GM03348 (cell line): ENCODE results near the gene PARD3B.

Experiments
- DNase-seq: peaks from one replicate; pipeline ENCODE4 v3.0.0; 2012; ENCODE audit warnings: low spot score

PARD3B gene

DNA sequence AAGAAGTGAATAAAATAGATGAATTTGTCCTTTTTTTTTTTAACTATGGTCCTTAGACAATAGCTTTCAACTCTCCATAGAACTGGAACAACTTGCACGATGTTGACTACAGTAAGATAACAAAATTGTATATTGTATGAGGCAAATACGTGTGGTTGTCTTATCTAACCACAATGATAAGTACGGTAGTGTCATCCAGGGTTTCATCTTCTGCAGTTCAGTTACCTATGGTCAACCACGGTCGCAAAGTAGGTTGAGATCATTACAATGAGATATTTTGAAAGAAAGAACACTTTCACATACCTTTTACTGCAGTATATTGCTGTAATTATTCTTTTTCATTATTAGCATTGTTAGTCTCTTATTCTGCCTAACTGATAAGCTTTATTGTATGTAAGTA is 295.2 kb downstream of the PARD3B start:
- DNase-seq = no peak

DNA sequence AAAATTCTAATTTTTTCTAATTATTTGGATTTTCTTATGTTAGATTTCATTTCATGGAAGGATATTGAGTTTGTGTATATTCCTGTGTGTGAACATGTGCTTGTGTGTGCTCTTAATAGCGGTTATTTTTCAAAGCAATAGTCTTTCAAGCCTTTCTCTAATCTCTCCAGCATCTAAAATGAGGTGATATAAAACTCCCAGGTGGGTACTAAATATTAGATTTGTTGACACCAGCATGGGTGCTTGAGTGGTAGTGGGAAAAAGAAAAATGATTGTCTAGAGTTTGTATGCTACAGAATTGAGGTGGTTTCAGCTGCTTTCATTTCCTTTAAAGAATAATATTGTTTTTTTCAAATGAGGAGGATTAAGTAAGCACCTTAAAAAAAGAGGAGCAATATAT is 296.8 kb downstream of the PARD3B start:
- no peak for DNase-seq

DNA sequence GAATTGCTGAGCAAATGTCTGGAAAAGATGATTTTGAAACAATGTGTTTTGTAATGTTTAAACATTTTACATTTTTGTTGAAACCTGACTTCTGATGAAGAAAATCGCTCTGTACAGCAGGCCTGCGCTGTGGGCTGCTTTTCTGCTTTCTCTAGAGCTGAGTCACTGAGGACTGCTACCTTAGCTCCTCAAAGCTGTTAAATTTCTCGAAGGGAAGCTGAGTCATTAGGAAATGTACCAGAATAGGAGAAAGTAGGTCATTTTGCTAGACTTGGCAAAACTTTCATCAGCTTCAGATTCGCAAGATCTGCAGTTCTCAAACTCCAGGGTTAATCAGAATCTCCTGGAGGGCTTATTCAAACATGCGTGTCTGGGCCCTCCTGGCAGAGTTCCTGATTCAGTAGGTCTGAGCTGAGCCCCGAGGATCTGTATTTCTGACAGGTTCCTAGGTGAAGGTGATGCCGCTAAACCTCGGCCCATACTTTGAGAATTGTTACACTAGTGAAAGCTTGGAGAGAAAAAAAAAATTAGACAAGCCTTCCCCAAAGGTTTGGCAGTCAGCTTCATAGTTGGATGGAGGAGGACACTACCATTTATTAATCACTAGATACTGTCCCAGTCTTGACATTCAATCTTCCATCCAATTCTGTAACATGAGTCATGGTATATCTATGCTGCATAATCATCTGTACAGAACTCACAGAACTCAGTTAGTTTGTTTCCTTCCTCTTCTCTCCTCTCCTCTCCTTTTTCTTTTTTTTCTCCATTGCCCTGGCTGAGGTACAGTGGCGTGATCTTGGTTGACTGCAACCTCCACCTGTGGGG is 297.6 kb downstream of the PARD3B start:
- DNase-seq = peak; percentile 85

DNA sequence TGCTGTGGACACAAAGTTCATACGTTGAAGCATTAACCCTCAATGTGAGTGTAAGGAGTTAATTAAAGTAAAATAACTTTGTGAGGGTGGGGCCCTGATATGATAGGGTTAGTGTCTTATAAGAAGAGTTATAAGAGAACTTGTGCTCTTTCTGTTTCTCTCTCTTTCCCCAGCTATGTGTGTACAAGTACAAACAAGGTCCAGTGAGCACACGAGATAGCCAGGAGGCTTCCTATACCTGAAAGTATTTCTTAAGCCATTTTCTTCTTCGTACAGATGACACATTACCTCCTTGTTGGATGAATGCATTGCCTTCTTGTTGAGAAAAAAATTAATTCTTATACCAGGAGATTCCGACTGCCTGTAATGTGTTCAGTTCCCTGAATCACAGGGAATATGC is 301.2 kb downstream of the PARD3B start:
- DNase-seq = no peak

DNA sequence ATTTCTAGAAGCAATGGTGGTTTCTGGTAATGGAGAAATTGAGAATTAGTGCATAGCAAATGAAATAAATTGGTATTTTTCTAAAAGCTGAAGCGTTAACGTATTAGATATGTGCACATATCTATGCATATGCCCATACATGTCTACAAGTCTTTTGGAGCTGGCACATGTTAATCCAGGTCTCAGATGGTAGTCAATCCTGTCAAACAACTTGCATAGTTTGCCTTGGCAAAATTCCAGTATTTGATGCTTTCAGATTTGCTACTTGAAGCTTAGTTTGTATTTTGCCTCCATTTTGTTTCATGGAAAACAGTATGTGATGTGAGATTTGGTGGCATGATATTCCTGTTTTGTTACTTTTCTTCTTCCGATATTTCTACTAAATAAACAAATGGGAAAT is 304.6 kb downstream of the PARD3B start:
- no peak for DNase-seq

DNA sequence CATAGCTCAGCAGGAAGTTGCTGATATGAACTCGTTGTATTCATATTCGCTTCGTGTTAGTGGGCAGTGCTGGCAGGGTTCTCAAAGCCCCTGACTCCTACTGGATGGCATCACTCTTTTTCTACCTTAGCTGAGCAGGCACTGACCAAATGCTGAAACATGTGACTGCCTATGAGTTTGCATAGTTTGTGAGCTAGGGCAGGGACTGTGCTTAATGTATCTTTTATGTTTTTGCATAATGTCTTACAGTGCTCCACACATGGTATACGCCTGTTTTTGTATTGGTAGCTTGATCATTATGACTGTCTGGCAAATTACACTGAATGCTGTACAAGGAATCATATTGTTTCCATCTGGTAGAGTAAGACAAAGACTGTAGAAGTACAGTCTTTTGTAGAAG is 305.3 kb downstream of the PARD3B start:
- DNase-seq = no peak

DNA sequence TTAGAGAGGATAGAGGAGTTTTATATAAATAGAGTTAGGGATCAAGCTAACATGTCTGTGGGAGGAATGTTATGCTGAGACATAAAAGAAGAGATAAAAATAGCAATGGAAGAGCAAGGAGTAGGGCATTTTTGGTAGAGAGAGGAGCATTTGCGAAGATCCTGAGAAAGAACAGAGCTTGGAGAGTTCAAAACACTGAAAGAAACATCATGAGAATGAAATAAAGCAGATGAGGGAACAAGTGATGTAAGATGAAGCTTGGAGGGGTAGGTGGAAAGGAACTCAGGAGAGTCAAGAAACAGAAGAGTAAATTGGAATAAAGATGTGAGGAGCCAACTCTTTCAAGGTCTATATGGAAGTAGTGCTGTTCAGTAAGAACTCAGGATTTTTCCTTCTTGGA is 308.6 kb downstream of the PARD3B start:
- DNase-seq = no peak

DNA sequence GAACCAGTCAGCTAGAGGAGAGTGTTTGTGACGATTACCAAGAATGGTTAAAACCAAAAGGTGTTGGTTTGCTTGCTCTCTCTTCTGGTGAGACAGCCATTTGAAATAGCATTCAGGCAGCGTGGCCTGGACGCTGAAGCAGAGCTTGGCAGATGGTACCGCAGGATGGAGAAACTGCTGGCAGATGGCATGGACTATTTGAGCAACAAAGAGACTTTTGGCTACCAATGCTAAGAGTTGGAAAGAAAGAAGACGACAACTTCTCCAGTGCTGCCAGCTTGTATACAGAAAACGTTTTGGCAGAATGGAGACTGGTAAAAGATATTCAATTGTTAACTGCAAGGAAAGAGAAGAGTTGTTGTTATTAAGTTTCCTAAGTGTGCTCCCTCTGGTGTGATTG is 315.0 kb downstream of the PARD3B start:
- DNase-seq = peak; percentile 16

DNA sequence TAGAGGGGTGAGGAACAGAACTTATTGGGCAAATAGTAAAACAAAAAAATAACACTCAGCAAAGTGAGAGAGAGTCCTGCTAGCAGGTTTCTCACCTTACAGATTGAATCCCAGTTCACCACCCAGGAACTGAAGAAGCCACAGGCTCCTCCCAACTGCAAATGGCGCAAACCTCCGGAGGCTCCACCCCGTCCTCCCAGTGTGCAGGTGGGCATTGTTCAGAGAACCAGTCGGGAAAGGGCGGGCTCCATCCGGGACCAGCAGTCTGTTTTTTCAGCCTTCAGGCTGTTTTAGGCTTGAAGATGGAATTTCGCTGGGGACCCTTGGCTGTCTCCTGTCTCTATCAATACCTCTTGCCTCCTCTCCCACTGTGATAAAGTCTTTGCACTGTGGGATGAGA is 317.5 kb downstream of the PARD3B start:
- no peak for DNase-seq

DNA sequence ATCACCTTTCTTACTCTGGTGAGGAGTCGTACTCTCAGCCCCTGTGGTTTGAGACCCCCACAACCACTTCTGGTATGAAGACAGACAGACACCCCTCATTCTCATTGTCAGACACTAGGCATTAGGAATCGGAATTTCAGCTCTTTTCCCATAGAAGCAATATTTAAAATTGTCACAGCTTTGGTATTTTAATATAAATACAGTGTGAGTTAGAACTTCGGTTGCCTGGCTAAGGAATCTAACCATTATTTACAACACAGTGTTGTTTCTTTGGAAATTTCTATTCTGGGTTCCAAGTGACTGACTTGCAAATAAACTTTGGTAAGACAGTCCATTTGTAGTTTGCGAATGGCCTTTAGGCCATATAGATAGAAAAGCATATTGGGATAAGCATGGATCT is 318.1 kb downstream of the PARD3B start:
- no peak for DNase-seq

DNA sequence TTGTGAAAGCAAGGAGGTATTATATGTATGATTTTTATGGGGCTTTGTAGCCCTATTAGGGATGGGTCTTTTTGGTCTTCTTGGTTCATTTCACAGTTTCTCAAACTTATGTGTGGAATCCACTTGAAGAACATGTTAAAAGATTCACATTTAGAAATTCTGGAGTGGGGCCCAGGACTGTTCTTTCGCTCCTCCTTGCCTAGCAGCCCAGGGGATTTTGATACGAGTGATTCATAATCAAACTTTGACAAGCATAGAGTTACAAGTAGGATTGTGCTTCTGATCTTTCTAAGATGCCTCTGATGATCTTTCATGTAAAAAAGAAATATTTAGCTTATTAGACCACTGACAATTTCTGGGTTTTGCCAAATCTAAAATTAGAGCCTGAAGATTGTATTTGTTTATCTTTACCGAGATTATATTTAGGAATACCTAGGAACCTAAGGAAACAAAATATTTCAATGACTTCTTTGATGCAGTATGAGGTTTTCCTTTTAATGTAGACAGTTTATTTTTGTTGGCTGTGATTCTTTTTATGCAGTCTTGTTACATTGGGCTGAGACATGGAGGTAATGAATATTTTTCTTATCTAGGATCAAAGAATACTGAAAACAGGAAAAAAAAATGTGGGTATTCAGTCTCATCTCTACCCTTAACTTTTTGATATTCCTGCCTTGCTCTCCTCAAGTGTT is 324.0 kb downstream of the PARD3B start:
- DNase-seq = no peak

DNA sequence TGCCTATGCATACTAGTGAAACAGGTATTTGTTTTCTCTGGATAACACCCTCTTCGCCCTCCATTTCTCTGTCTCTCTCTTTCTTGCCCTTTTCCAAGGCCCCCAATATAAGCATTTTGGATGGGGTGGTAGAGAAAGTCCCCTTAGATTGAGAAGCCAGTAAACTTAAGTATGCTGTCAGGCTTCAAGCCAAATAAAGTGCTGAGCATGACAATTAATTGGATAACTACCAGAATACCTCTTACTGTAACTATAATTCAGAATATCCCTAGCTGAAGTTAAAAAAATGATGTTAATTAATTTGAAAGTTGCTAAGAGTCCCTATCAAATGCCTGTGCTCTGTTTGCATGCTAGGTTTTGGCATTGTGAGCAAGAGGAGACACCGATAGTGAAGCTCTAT is 324.8 kb downstream of the PARD3B start:
- DNase-seq = no peak

DNA sequence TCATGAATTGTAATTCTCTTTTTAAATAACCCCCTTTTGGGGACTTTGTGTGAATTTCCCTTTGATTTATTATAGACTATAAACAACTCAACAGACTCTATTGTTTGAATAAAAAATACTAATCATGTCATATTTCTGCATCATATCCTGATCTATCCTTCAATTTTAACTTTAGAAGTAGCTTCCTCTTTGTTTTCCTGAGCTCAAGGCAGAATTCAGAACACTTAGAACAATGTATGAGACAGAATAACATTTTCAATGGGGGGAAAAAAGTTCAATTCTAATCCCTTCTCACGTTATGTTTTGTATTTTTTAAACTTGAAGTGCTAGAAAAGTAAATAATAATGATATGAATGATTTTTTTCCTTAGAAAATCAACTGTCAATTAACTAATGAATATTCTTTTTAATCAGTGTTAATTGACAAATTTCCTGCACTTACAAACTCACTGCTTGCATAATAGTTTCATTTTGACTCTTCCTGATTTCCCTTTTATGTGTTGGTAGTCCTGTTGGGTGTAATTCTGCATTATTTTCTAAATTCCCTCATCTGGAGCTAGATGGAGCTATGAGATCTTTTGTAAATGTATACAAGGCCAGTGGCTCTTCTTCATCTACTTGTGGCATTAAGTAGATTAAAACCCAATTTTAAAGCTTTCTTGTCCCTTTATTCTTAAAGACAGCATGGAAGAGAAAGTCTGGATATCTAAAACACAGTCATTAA is 326.1 kb downstream of the PARD3B start:
- DNase-seq = peak; percentile 42

DNA sequence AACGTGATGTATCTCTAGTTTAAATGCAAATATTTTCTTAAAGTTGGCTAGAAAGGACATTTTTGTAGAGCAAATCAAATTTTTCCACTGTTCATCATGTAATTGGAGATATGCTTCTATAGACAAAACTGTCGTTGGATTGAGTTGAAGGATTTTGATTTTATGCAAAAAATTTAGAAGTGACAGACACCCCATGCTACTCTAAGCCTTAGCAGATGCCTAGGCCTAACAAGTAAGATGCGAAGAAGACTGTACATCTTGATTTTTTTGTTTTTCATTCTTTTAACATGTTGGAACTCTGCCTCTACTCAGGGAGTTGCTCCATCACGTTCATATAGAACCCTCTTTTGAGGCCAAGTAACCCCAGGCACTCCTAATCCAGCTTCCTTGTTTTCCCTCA is 331.0 kb downstream of the PARD3B start:
- no peak for DNase-seq

DNA sequence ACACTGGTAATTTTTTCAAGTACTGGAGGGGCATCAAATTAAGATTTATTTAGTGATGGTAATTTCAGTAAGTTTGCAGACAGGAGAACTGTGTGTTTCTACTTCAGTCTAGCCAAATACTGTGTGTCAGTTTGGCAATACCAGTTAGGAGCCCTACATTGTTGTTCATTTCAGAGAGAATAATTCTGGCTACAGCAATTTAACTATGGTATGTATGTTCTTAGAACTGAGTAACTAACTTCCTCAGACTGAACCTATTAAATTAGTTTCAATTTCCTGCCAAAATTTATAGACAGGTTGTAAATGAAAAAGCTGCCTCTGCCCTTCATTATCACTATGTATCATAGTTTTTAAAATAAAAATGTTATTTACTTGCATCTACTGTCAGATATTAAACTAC is 332.4 kb downstream of the PARD3B start:
- DNase-seq = no peak

DNA sequence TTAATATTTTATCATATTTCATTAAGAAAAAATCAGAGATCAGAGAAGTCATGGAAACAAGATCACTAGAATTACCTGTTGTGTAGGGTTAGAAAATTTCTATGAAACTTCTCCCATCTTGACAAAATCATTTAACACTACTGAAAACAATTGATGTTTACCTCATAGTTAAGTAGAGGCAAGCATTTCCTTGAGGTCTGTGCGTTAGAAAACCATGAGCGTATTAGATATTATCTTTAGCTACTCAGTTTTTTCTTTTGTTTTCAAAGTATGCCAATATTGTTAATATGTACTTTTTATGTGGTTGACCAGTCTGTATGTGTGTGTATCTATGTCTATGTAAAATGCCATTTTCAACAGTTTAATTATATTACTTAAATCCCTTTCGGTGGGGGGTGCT is 335.7 kb downstream of the PARD3B start:
- no peak for DNase-seq

DNA sequence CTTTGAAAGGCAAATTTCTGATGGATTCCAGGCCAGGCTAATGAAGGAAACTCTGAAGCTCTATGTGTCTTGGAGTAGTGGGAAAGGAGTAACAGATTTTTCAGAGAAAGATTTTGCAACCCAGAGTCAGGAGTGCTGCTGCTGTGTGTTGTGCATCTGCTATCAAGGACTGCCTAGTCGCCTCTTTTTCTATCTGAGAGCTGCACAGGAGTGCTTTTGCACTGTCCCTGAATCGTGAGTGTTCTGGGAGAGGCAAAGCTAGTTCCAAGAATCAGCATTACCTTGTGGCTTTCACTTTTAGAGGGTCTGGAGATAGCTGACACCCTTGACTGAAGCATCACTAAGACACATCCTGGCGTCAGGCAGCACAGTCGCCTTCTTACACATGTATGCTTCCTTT is 336.4 kb downstream of the PARD3B start:
- no peak for DNase-seq

DNA sequence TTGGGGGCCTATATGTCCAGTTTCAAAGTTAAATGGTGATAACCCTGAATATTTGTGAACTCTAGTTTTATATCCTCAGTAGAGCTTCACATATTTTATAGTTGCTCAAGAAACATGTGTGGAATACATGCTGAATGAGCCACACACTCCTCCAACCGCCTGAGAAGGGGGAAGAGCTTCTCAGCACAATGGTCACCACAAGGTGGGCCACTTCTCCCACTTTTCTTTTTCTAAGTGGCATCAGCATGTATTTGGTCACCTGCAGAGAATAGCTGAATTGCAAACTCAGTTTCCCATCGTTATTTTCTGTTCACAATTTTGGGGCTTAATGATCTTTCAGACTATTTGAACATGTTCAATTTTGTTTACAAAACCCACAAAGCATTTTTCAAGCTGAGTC is 340.5 kb downstream of the PARD3B start:
- no peak for DNase-seq

DNA sequence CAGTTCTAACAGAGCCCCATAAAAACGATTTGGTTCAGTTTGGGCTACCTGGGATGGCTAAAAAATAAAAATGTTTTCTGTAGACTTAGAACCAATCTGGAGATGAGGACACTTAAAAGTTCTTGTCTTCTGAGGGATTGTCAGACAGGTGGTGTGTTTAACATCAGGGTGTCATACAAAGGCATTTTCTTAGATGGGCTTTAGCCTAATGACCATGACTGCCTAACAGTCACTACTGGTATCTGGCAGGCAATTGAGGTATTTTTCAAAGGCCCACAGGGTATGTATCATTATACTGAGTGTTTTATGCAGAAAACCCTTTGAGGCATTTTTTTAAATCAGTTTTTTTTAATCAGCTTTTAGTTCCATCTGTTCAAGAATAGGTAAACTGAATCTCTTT is 341.4 kb downstream of the PARD3B start:
- DNase-seq = no peak

DNA sequence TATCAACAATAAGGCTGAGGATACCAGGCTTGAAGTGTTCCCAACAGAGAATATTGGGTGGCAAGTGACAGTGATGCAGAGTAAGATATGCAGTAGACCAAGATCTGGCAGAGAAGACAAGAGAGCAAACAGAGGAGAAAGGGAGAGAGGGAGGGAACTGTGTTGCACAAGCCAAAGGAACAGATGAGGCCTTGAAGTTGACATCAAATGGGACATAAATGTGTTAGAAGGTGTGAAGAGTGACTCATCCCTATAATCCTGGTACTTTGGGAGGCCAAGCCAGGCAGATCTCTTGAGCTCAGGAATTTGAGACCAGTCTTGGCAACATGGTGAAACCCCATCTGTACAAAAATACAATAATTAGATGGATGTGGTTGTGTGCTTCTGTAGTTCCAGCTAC is 342.9 kb downstream of the PARD3B start:
- DNase-seq = no peak

DNA sequence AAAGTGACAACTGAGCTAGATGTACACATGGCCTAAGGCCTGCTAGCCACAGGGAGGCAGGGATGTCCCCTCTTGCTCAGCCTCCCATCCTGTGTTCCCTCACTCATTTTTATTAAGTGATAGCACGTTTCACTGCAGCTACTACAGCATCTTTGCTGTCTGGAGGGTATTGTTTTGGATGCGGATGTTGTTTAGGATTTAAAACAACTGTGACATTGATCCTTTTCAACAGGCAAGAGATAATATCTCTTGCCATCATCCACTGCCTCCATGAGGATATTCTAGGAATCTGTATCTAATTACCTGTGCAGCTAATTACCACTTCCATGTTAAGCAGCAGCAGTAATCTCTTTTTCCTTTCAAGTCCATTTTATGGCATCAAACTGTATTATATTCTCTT is 345.4 kb downstream of the PARD3B start:
- no peak for DNase-seq

DNA sequence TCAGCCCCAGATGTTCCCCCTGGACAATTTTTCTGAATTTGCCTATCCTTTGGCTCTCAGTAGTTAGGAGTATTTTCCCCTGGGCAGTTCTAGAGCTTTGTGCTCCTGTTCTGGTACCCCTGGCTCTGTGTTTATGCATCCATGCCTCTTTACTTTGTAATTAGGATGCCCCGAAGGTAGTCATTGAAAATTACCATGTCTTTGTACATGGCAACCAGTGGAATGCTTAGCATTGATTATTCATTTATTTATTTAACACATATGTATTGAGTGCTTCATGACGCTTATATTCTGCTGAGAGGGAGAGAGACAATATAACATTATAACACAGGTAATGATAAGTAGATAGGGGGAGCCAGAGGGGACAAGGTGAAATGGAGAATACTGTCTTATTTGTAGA is 346.5 kb downstream of the PARD3B start:
- DNase-seq = no peak
